Natural killer cell (primary cell): Measurements from ENCODE around the gene OOSP4A. TPM values are rescaled to one million over a fixed set of nuclear protein-coding genes. Genes with fewer than 3 reads are reported as not detected.
"Not testable (repeated sequence)": the region's sequence is repeated elsewhere in the genome, so short reads cannot be mapped to it uniquely, and the experiment has no call there.

Experiments
- ATAC-seq, 3 donors: fragments of 150-1000 bp in 2 of 3; fragments of 200-7000 bp in 1 of 3; cut with Tn5 transposase; 1 replicate in 1 of 3; 2 replicates in 2 of 3; pipeline ENCODE4 v1.10.0; 2021; ENCODE audit warnings: mild to moderate bottlenecking in 2 of 3, moderate library complexity in 2 of 3
- DNase-seq, 2 donors: peaks; one replicate each; pipeline versions ENCODE4 v3.0.0 to v3.0.0-alpha.2; 2013 to 2021; ENCODE audit warnings: mixed read lengths in 1 of 2
- H3K27ac ChIP-seq: one replicate; pipeline ENCODE4 v1.5.1; 2013; ENCODE audit warnings: mild to moderate bottlenecking, low read length
- H3K27me3 ChIP-seq: one replicate; pipeline ENCODE4 v1.6.1; 2013; ENCODE audit warnings: low read length; ENCODE audit not compliant: control insufficient read depth, insufficient read depth
- H3K36me3 ChIP-seq: one replicate; pipeline ENCODE4 v1.6.1; 2013; ENCODE audit warnings: low read length; ENCODE audit not compliant: control insufficient read depth, insufficient read depth
- H3K4me1 ChIP-seq: one replicate; pipeline ENCODE4 v1.6.1; 2013; ENCODE audit warnings: low read length; ENCODE audit not compliant: control insufficient read depth, insufficient read depth
- H3K4me3 ChIP-seq: one replicate; pipeline ENCODE4 v1.5.1; 2013; ENCODE audit warnings: low read length
- H3K9me3 ChIP-seq: one replicate; pipeline ENCODE4 v1.6.1; 2013; ENCODE audit warnings: low read length; ENCODE audit not compliant: control insufficient read depth, insufficient read depth
- H3K27ac Mint-ChIP-seq, 2 donors: one replicate each; pipeline ENCODE4 v1.8.0; 2022; ENCODE audit warnings: mild to moderate bottlenecking in 2 of 2, mixed read lengths in 2 of 2, moderate library complexity in 1 of 2
- H3K27me3 Mint-ChIP-seq, 2 donors: one replicate each; pipeline ENCODE4 v1.8.0; 2022; ENCODE audit warnings: low read depth in 2 of 2, mixed read lengths in 2 of 2
- H3K36me3 Mint-ChIP-seq: one replicate; pipeline ENCODE4 v1.8.0; 2022; ENCODE audit warnings: mixed read lengths
- H3K4me1 Mint-ChIP-seq, 2 donors: one replicate each; pipeline ENCODE4 v1.8.0; 2022; ENCODE audit warnings: mixed read lengths in 2 of 2
- H3K4me3 Mint-ChIP-seq: one replicate; pipeline ENCODE4 v1.8.0; 2022; ENCODE audit warnings: mild to moderate bottlenecking, moderate library complexity, mixed read lengths
- H3K9me3 Mint-ChIP-seq, 2 donors: one replicate each; pipeline ENCODE4 v1.8.0; 2022; ENCODE audit warnings: mixed read lengths in 2 of 2
- WGBS: methylation state at CpG from one replicate; pipeline ENCODE4 v1.1.7; 2013; ENCODE audit warnings: missing lambda C conversion rate; ENCODE audit not compliant: insufficient coverage; 5-methylcytosine and 5-hydroxymethylcytosine counted together
- intact Hi-C: fragments of 100-400 bp; cut with micrococcal nuclease; formaldehyde crosslinking; loops from one replicate; pipeline ENCODE4 v1.14.2; 2022
- total RNA-seq, 4 donors: library from RNA; stranded (reverse); fragments of 120-200 nt in 1 of 4; gene quantifications; one replicate each; pipeline versions ENCODE4 v1.2.3 to v1.2.4, GENCODE V29; 2013 to 2022
- TF ChIP-seq, protein P1 (sequence below): fragments of 200-600 bp; IDR thresholded peaks from one replicate; pipeline ENCODE4 v1.8.0; 2022; ENCODE audit warnings: antibody characterized with exemption

Gene OOSP4A
- total RNA-seq, 3 donors from 2014 or later (not counting 1 experiment from before 2014, with no cell fraction given) = not detected

- Histone ChIP-seq H3K27ac (no peak overlapping the region), H3K9me3 (no peaks in the 10 kb centered on the region), H3K36me3 (no peaks in the 10 kb centered on the region), H3K4me3 (no peak overlapping the region), H3K27me3 (peaks cover 6% of the 10 kb centered on the region), H3K4me1 (no peaks in the 10 kb centered on the region)
- Mint-ChIP-seq H3K4me3 (no peak overlapping the region), H3K36me3 (no peaks in the 10 kb centered on the region), H3K27me3 (peaks cover 0 to 9% of the 10 kb centered on the region in 2 donors), H3K27ac (no peak overlapping the region), H3K4me1 (no peaks in the 10 kb centered on the region), H3K9me3 (peaks cover 0 to 2% of the 10 kb centered on the region in 2 donors)
- TF ChIP-seq, protein P1, sequence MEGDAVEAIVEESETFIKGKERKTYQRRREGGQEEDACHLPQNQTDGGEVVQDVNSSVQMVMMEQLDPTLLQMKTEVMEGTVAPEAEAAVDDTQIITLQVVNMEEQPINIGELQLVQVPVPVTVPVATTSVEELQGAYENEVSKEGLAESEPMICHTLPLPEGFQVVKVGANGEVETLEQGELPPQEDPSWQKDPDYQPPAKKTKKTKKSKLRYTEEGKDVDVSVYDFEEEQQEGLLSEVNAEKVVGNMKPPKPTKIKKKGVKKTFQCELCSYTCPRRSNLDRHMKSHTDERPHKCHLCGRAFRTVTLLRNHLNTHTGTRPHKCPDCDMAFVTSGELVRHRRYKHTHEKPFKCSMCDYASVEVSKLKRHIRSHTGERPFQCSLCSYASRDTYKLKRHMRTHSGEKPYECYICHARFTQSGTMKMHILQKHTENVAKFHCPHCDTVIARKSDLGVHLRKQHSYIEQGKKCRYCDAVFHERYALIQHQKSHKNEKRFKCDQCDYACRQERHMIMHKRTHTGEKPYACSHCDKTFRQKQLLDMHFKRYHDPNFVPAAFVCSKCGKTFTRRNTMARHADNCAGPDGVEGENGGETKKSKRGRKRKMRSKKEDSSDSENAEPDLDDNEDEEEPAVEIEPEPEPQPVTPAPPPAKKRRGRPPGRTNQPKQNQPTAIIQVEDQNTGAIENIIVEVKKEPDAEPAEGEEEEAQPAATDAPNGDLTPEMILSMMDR = no peak
- WGBS = 98% methylated on average over 4 of the region's 4 CpGs
- intact Hi-C loops = no loop called here
- ATAC-seq (no peak), DNase-seq (no peak)
Measured at GRCh38 chr11:59981106-59981770, 17.4 kb downstream of the OOSP4A start.

- H3K9me3 Mint-ChIP-seq, H3K27me3 ChIP-seq, DNase-seq, H3K4me1 Mint-ChIP-seq, H3K9me3 ChIP-seq, H3K4me3 Mint-ChIP-seq, H3K4me1 ChIP-seq, intact Hi-C loops, H3K36me3 Mint-ChIP-seq, H3K27ac Mint-ChIP-seq, H3K27ac ChIP-seq, H3K27me3 Mint-ChIP-seq, H3K4me3 ChIP-seq, H3K36me3 ChIP-seq, ATAC-seq: not testable (repeated sequence)
- 27% methylated on average over 3 of the region's 4 CpGs for WGBS
Measured at GRCh38 chr11:59982037-59982436, 18.2 kb downstream of the OOSP4A start.

DNA sequence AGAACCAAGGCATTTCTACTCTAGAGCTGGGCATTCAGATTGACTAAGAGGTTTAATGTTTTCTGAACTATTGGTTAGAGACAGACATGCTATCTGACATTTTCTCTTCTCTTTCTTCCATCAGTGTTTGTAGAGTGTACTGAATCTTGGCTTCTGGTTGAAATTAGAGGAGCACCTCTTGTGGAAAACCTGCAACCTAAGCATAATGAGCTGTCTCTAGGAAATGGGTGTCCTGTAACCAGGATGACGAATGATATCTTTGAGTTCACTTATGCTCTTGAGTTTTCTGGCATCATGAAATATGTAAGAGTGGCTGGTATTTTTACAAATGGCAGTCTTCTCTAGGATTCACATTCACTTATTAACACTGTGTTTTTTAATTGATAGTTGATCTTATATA, 19.4 kb downstream of the OOSP4A start:
- Mint-ChIP-seq H3K36me3 (no peaks in the 10 kb centered on the region), H3K9me3 (peaks cover 0 to 2% of the 10 kb centered on the region in 2 donors), H3K4me3 (no peak overlapping the region), H3K27me3 (peaks cover 0 to 9% of the 10 kb centered on the region in 2 donors), H3K4me1 (no peaks in the 10 kb centered on the region), H3K27ac (no peak overlapping the region)
- ATAC-seq (no peak), DNase-seq (no peak)
- no peaks in the 10 kb centered on the region for H3K4me1 ChIP-seq
- intact Hi-C loops = no loop called here
- no peak overlapping the region for H3K27ac ChIP-seq
- TF ChIP-seq, protein P1 = no peak
- 100% methylated on average over 1 of the region's 1 CpG for WGBS
- H3K9me3 ChIP-seq = no peaks in the 10 kb centered on the region
- no peaks in the 10 kb centered on the region for H3K36me3 ChIP-seq
- H3K27me3 ChIP-seq = peaks cover 6% of the 10 kb centered on the region
- no peak overlapping the region for H3K4me3 ChIP-seq

- Histone ChIP-seq H3K27ac (no peak overlapping the region), H3K27me3 (peaks cover 6% of the 10 kb centered on the region), H3K4me1 (no peaks in the 10 kb centered on the region), H3K4me3 (no peak overlapping the region), H3K9me3 (no peaks in the 10 kb centered on the region), H3K36me3 (no peaks in the 10 kb centered on the region)
- Mint-ChIP-seq H3K9me3 (peaks cover 2 to 6% of the 10 kb centered on the region in 2 donors), H3K4me1 (no peaks in the 10 kb centered on the region), H3K27me3 (peaks cover 0 to 5% of the 10 kb centered on the region in 2 donors), H3K36me3 (no peaks in the 10 kb centered on the region), H3K4me3 (no peak overlapping the region), H3K27ac (no peak overlapping the region)
- DNase-seq (no peak), ATAC-seq (no peak)
- TF ChIP-seq, protein P1 = no peak
- intact Hi-C loops = no loop called here
- 88% methylated on average over 3 of the region's 3 CpGs for WGBS
Measured at GRCh38 chr11:59984368-59984767, 20.5 kb downstream of the OOSP4A start.
